OCI-LY1 (cell line): ENCODE data around the gene PHLDA2.

ENCODE experiments used
- H2AFZ ChIP-seq: fragments of 200-600 bp; sonication (generic), shearing (Covaris generic); 2 replicates; pipeline ENCODE4 v1.6.0; 2014; ENCODE audit warnings: antibody characterized with exemption, mild to moderate bottlenecking, low read length
- H3F3A ChIP-seq: fragments of 200-600 bp; sonication (generic), shearing (Covaris generic); 2 replicates; pipeline ENCODE4 v1.6.0; 2014; ENCODE audit warnings: mild to moderate bottlenecking, antibody characterized with exemption, low read length, moderate library complexity; ENCODE audit not compliant: insufficient read depth
- H3K27ac ChIP-seq: fragments of 200-600 bp; sonication (generic); 2 replicates; pipeline ENCODE4 v1.5.1; 2014; ENCODE audit warnings: low read length, mixed run types, mild to moderate bottlenecking, low read depth; ENCODE audit not compliant: poor library complexity, severe bottlenecking
- H3K27me3 ChIP-seq: fragments of 200-600 bp; sonication (generic); 2 replicates; pipeline ENCODE4 v1.6.0; 2014; ENCODE audit warnings: antibody characterized with exemption, mild to moderate bottlenecking, low read length, moderate library complexity; ENCODE audit not compliant: insufficient read depth
- H3K36me3 ChIP-seq: fragments of 200-600 bp; sonication (generic); 2 replicates; pipeline ENCODE4 v1.6.1; 2014; ENCODE audit warnings: mild to moderate bottlenecking, antibody characterized with exemption, low read length, moderate library complexity, mixed read lengths; ENCODE audit not compliant: insufficient read depth
- H3K4me1 ChIP-seq: fragments of 200-600 bp; sonication (generic); 2 replicates; pipeline ENCODE4 v1.5.1; 2014; ENCODE audit warnings: mild to moderate bottlenecking, low read length, moderate library complexity; ENCODE audit not compliant: insufficient read depth, severe bottlenecking
- H3K4me2 ChIP-seq: fragments of 200-600 bp; sonication (generic), shearing (Covaris generic); 2 replicates; pipeline ENCODE4 v1.6.1; 2014; ENCODE audit warnings: low read length
- H3K4me3 ChIP-seq: fragments of 200-600 bp; sonication (generic); 2 replicates; pipeline ENCODE4 v1.5.1; 2014; ENCODE audit warnings: low read length, low read depth, mild to moderate bottlenecking, mixed read lengths; ENCODE audit not compliant: poor library complexity, severe bottlenecking
- H3K79me2 ChIP-seq: fragments of 200-600 bp; shearing (Covaris generic); 2 replicates; pipeline ENCODE4 v1.6.1; 2016; ENCODE audit warnings: mixed run types, low read length, mixed read lengths; ENCODE audit not compliant: insufficient read depth
- H3K9ac ChIP-seq: fragments of 200-600 bp; sonication (generic), shearing (Covaris generic); 2 replicates; pipeline ENCODE4 v1.6.1; 2014; ENCODE audit warnings: mild to moderate bottlenecking, low read length, mixed read lengths
- H3K9me2 ChIP-seq: fragments of 200-600 bp; sonication (generic), shearing (Covaris generic); 2 replicates; pipeline ENCODE4 v1.6.1; 2014; ENCODE audit warnings: low read depth, mild to moderate bottlenecking, low read length, mixed read lengths
- H3K9me3 ChIP-seq: fragments of 200-600 bp; shearing (Covaris generic); 2 replicates; pipeline ENCODE4 v1.6.1; 2014; ENCODE audit warnings: low read length, mixed read lengths
- H4K20me1 ChIP-seq: fragments of 200-600 bp; sonication (generic), shearing (Covaris generic); 2 replicates; pipeline ENCODE4 v1.6.0; 2016; ENCODE audit warnings: mild to moderate bottlenecking, low read length; ENCODE audit not compliant: insufficient read depth
- EZH2 ChIP-seq: fragments of 200-600 bp; sonication (generic), shearing (Covaris generic); IDR thresholded peaks from 2 replicates; pipeline ENCODE4 v1.8.0; 2017; ENCODE audit warnings: borderline replicate concordance, mixed run types, mild to moderate bottlenecking, antibody characterized with exemption, low read length, moderate library complexity, mixed read lengths
- TF ChIP-seq, protein P1 (sequence below): fragments of 200-600 bp; sonication (generic), shearing (Covaris generic); IDR thresholded peaks from 2 replicates; pipeline ENCODE4 v1.5.1; 2017; ENCODE audit warnings: mild to moderate bottlenecking, antibody characterized with exemption, low read length, moderate library complexity, mixed read lengths

Gene PHLDA2

DNA sequence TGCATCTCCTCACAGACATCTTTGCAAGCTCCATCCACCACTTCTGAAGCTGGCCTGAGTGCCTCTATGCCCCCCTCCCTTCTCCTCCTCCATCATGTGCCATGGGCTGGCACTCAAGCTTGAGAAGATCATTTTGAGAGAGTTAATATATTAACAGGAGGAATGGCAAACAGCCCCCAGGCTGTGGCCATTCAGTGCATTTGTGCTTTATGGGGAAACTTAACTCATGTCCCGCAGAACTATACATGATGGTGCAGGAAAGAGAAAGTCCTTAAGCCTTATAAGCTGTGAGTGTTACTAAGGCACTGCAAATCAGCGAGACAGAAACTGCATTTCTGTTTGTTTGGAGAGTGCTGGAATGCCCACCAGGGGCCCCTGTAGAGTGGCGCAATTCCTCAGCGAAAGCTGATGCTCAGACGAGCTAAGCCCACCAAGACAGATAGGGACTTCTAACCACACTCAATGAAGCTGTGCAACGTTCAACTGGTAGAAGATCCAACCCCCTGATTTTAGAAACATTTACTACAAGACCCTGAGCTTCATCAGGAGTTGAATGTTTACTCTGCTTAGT, 26.8 kb upstream of the PHLDA2 start:
- no peak overlapping the region for H3K4me3 ChIP-seq
- peaks cover 8% of the 10 kb centered on the region; the same call in 1 of the 2 replicates for H3K79me2 ChIP-seq
- peaks cover 100% of the 10 kb centered on the region for H3K36me3 ChIP-seq
- no peaks in the 10 kb centered on the region for H3K9me3 ChIP-seq
- H3K4me1 ChIP-seq, result no peaks in the 10 kb centered on the region
- no peaks in the 10 kb centered on the region for H3K9me2 ChIP-seq
- H3K27ac ChIP-seq, result no peak overlapping the region
- H3K4me2 ChIP-seq, result no peak overlapping the region
- no peak overlapping the region for H2AFZ ChIP-seq
- TF ChIP-seq EZH2, result no peak
- TF ChIP-seq, protein P1, sequence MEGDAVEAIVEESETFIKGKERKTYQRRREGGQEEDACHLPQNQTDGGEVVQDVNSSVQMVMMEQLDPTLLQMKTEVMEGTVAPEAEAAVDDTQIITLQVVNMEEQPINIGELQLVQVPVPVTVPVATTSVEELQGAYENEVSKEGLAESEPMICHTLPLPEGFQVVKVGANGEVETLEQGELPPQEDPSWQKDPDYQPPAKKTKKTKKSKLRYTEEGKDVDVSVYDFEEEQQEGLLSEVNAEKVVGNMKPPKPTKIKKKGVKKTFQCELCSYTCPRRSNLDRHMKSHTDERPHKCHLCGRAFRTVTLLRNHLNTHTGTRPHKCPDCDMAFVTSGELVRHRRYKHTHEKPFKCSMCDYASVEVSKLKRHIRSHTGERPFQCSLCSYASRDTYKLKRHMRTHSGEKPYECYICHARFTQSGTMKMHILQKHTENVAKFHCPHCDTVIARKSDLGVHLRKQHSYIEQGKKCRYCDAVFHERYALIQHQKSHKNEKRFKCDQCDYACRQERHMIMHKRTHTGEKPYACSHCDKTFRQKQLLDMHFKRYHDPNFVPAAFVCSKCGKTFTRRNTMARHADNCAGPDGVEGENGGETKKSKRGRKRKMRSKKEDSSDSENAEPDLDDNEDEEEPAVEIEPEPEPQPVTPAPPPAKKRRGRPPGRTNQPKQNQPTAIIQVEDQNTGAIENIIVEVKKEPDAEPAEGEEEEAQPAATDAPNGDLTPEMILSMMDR, result no peak
- H3K9ac ChIP-seq, result no peak overlapping the region
- no peaks in the 10 kb centered on the region for H4K20me1 ChIP-seq
- H3F3A ChIP-seq, result no peaks in the 10 kb centered on the region
- no peaks in the 10 kb centered on the region for H3K27me3 ChIP-seq

DNA sequence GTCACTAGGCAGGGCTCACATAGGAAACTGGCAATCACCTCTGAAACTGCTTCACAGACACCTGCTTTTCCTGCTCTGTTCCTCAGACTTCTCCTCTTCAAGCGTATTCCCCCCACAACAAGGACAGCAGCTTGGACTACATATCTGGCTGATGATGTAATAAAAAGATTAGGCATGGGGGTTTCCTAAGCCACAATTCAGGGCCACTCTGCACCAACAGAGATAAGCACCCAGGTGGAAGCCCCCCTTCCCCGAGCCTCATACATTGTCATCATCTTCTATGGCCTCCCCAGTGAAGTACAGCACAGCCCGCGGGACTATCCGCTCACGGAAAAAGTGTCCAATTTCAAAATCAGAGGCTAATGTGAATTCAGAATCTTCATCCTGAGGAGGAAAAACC, 25.0 kb upstream of the PHLDA2 start:
- no peaks in the 10 kb centered on the region for H3K9me3 ChIP-seq
- no peaks in the 10 kb centered on the region for H3F3A ChIP-seq
- H3K36me3 ChIP-seq, result peaks cover 100% of the 10 kb centered on the region
- no peak overlapping the region for H2AFZ ChIP-seq
- no peaks in the 10 kb centered on the region for H3K4me1 ChIP-seq
- no peaks in the 10 kb centered on the region for H3K9me2 ChIP-seq
- H3K27ac ChIP-seq, result no peak overlapping the region
- no peaks in the 10 kb centered on the region for H3K27me3 ChIP-seq
- no peak overlapping the region for H3K4me3 ChIP-seq
- H3K4me2 ChIP-seq, result no peak overlapping the region
- peaks cover 5% of the 10 kb centered on the region; the same call in 1 of the 2 replicates for H3K79me2 ChIP-seq
- H3K9ac ChIP-seq, result no peak overlapping the region
- TF ChIP-seq, protein P1, result no peak
- no peak for TF ChIP-seq EZH2
- no peaks in the 10 kb centered on the region for H4K20me1 ChIP-seq

DNA sequence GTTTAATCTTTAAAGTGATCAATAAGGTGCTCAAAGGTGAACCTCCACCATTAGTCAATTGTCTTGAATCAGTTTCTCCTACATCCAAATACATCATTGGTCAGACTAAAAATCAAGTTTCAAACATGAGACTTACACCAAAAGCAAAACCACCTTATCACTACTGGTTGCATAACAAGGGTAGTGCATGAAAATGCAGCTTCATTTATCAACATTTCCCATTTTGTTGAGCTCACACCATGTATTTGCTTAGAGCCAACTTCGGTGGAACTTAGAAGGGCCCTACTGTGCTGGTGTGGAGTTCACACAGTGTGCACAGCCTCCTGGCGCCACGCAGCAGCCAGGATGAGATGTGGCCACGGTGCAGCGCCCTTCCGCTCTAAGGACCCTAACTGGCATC, 23.1 kb upstream of the PHLDA2 start:
- Histone ChIP-seq H3K9me2 (no peaks in the 10 kb centered on the region), H3K9ac (no peak overlapping the region), H3K79me2 (peaks cover 3% of the 10 kb centered on the region; the same call in 1 of the 2 replicates), H2AFZ (no peak overlapping the region), H4K20me1 (no peaks in the 10 kb centered on the region), H3K4me3 (no peak overlapping the region), H3K4me2 (no peak overlapping the region), H3K27ac (no peak overlapping the region), H3K4me1 (no peaks in the 10 kb centered on the region), H3K27me3 (no peaks in the 10 kb centered on the region), H3K36me3 (peaks cover 100% of the 10 kb centered on the region), H3F3A (no peaks in the 10 kb centered on the region), H3K9me3 (no peaks in the 10 kb centered on the region)
- TF ChIP-seq, protein P1, result no peak
- no peak for TF ChIP-seq EZH2
